Measurements from ENCODE around the gene COPB2. TPM values are rescaled to one million over a fixed set of nuclear protein-coding genes. Genes with fewer than 3 reads are reported as not detected.

The COPB2 gene
- polyA plus RNA-seq, 1 of the 3 experiments (the other 2 are of a cell fraction) = 69.7 TPM

GRCh38 chr3:139309061-139309591, 80.3 kb downstream of the COPB2 start:
- Histone ChIP-seq H3K4me3 (ENCODE audit: low read depth in 2 of 2, low read length in 1 of 2) (no peak overlapping the region), H3K9me2 (no peaks in the 10 kb centered on the region), H3K4me2 (peak overlapping the region; percentile 57), H3K9me3 (no peaks in the 10 kb centered on the region), H2AFZ (ENCODE audit: low read depth) (peak overlapping the region; percentile 61; the same call in 1 of the 2 replicates), H3K36me3 (replicated peaks in 1 of 2; ENCODE audit: control insufficient read depth in 1 of 2, insufficient read depth in 2 of 2, low read length in 1 of 2) (no peaks in the 10 kb centered on the region), H3K9ac (peak overlapping the region; percentile 23; the same call in 1 of the 2 replicates), H3K4me1 (ENCODE audit: control insufficient read depth in 1 of 2, insufficient read depth in 2 of 2, low read depth in 1 of 2, low read length in 1 of 2) (peaks cover 3 to 43% of the 10 kb centered on the region in 2 experiments; a peak in 3 of 4 replicates), H3K79me2 (ENCODE audit: insufficient read depth) (no peaks in the 10 kb centered on the region), H3K27ac (ENCODE audit: low read depth in 2 of 2, low read length in 1 of 2) (peak overlapping the region; percentile 64 to 86; a peak in 3 of 4 replicates), H3F3A (replicated peaks; ENCODE audit: insufficient read depth) (peaks cover 24% of the 10 kb centered on the region), H3K27me3 (ENCODE audit: insufficient read depth) (no peaks in the 10 kb centered on the region), H4K20me1 (ENCODE audit: insufficient read depth) (no peaks in the 10 kb centered on the region)
- no peak for TF ChIP-seq IRF3 (IDR thresholded peaks at IDR 0.05; ENCODE audit: low read depth, low read length)
- TF ChIP-seq PBX3 (IDR thresholded peaks at IDR 0.05) = peak; percentile 84
- ChIA-PET CTCF (interaction anchor here (1.5 to 1.8 kb wide), 3 partner anchors 9 to 197 kb away, joined by 4 to 8 read pairs (median 4); no protein-coding TSS in a partner anchor), POLR2A (no interaction called here)
- 42% methylated on average over 2 of the region's 2 CpGs for WGBS (ENCODE audit: low lambda C conversion rate)
- DNase-seq = no peak

GRCh38 chr3:139308560-139308959, 80.9 kb downstream of the COPB2 start:
- Histone ChIP-seq H3K27me3 (ENCODE audit: insufficient read depth) (no peaks in the 10 kb centered on the region), H3K9ac (peak overlapping the region; percentile 23; the same call in 1 of the 2 replicates), H2AFZ (ENCODE audit: low read depth) (peak overlapping the region; percentile 61; the same call in 1 of the 2 replicates), H3F3A (replicated peaks; ENCODE audit: insufficient read depth) (peaks cover 24% of the 10 kb centered on the region), H4K20me1 (ENCODE audit: insufficient read depth) (no peaks in the 10 kb centered on the region), H3K27ac (ENCODE audit: low read depth in 2 of 2, low read length in 1 of 2) (peak overlapping the region; percentile 64 to 86; a peak in 3 of 4 replicates), H3K9me3 (no peaks in the 10 kb centered on the region), H3K36me3 (replicated peaks in 1 of 2; ENCODE audit: control insufficient read depth in 1 of 2, insufficient read depth in 2 of 2, low read length in 1 of 2) (no peaks in the 10 kb centered on the region), H3K79me2 (ENCODE audit: insufficient read depth) (no peaks in the 10 kb centered on the region), H3K9me2 (no peaks in the 10 kb centered on the region), H3K4me1 (ENCODE audit: control insufficient read depth in 1 of 2, insufficient read depth in 2 of 2, low read depth in 1 of 2, low read length in 1 of 2) (peaks cover 3 to 43% of the 10 kb centered on the region in 2 experiments; a peak in 3 of 4 replicates), H3K4me2 (peak overlapping the region; percentile 57), H3K4me3 (ENCODE audit: low read depth in 2 of 2, low read length in 1 of 2) (no peak overlapping the region)
- DNase-seq = no peak
- CTCF ChIA-PET = interaction anchor here (2.7 kb wide), 1 partner anchor 21 kb away, joined by 9 read pairs; no protein-coding TSS in a partner anchor
- WGBS (ENCODE audit: low lambda C conversion rate) = 17% methylated on average over 4 of the region's 4 CpGs
- TF ChIP-seq FOSL2 (IDR thresholded peaks at IDR 0.05; ENCODE audit: borderline replicate concordance, low read depth) (peak; percentile 35; the same call in 1 of the 2 replicates), NRF1 (IDR thresholded peaks at IDR 0.05; ENCODE audit: low read depth, low read length) (no peak), TCF12 (IDR thresholded peaks at IDR 0.05) (peak; percentile 47; the same call in 1 of the 2 replicates), PBX3 (IDR thresholded peaks at IDR 0.05) (peak; percentile 82), JUND (IDR thresholded peaks at IDR 0.05) (peak; percentile 39), CTCF (IDR thresholded peaks at IDR 0.05) (no peak), GATA2 (CRISPR knock-in tag; IDR thresholded peaks at IDR 0.05) (no peak), EP300 (IDR thresholded peaks at IDR 0.05; ENCODE audit: borderline replicate concordance in 1 of 2, low read depth in 1 of 2, low read length in 1 of 2) (peak in 1 of 2 experiments; percentile 14; a peak in 1 of 4 replicates), SIN3A (IDR thresholded peaks at IDR 0.05; ENCODE audit: borderline replicate concordance, low read depth, low read length) (no peak)
- POLR2A ChIA-PET = no interaction called here

Measured in SK-N-SH (cell line).